Progenitor cell of endocrine pancreas (in vitro differentiated cells): ENCODE measurements around the gene WDFY2. TPM values are rescaled to one million over a fixed set of nuclear protein-coding genes. Genes with fewer than 3 reads are reported as not detected.
A peak's percentile ranks its signal among the peaks of the same experiment; 100 is the strongest.
"Not testable (repeated sequence)": the region's sequence is repeated elsewhere in the genome, so short reads cannot be mapped to it uniquely, and the experiment has no call there.

Source experiments
- DNase-seq: peaks from one replicate; pipeline ENCODE4 v3.0.0; 2021; ENCODE audit warnings: low spot score; ENCODE audit not compliant: unreplicated experiment
- H3K27ac Mint-ChIP-seq: 2 replicates; pipeline ENCODE4 v1.8.0; 2021; ENCODE audit warnings: mild to moderate bottlenecking, moderate library complexity, mixed read lengths
- H3K27me3 Mint-ChIP-seq: 2 replicates; pipeline ENCODE4 v1.8.0; 2021; ENCODE audit warnings: mixed read lengths
- H3K36me3 Mint-ChIP-seq: 2 replicates; pipeline ENCODE4 v1.8.0; 2022; ENCODE audit warnings: mixed read lengths; ENCODE audit not compliant: insufficient read depth
- H3K4me1 Mint-ChIP-seq: 2 replicates; pipeline ENCODE4 v1.8.0; 2021; ENCODE audit warnings: low read depth, mixed read lengths
- H3K4me3 Mint-ChIP-seq: 2 replicates; pipeline ENCODE4 v1.8.0; 2021; ENCODE audit warnings: low read depth, mild to moderate bottlenecking, moderate library complexity, mixed read lengths
- H3K9me3 Mint-ChIP-seq: 2 replicates; pipeline ENCODE4 v1.8.0; 2021; ENCODE audit warnings: low read depth, mixed read lengths
- CTCF ChIP-seq: fragments of 200-600 bp; sonication (generic); IDR thresholded peaks from one replicate; pipeline ENCODE4 v1.5.0; 2021; ENCODE audit warnings: antibody characterized with exemption, mild to moderate bottlenecking; ENCODE audit not compliant: unreplicated experiment
- total RNA-seq: library from RNA; stranded (reverse); gene quantifications from 2 replicates; pipeline ENCODE4 v1.2.1, GENCODE V29; 2021

Gene WDFY2
- total RNA-seq, 1 donor from 2014 or later, result 17.2 TPM

DNA sequence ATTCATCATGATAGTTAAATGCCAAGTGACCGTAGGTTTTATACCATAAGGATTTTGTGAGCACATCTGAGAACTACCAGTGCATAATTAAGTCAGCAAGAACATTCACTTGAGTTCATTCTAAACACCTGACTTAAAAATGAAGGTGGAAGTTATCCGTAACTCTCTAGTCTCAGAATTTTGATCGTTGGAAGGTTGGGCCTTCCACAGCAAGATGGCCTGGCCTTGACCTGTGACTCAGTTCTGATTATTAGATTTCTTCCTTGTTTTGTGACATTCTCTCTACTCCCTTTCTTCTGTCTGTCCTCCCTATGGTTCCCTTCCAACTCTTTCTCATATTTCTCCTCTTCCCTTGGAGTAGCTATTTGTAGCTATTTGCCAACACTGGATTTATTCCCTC lies 20.0 kb upstream of the WDFY2 start:
- TF ChIP-seq CTCF, result no peak
- Mint-ChIP-seq H3K27ac (no peak overlapping the region), H3K27me3 (peaks cover 6% of the 10 kb centered on the region), H3K4me3 (no peak overlapping the region), H3K9me3 (peaks cover 7% of the 10 kb centered on the region), H3K4me1 (no peaks in the 10 kb centered on the region), H3K36me3 (no peaks in the 10 kb centered on the region)
- no peak for DNase-seq

DNA sequence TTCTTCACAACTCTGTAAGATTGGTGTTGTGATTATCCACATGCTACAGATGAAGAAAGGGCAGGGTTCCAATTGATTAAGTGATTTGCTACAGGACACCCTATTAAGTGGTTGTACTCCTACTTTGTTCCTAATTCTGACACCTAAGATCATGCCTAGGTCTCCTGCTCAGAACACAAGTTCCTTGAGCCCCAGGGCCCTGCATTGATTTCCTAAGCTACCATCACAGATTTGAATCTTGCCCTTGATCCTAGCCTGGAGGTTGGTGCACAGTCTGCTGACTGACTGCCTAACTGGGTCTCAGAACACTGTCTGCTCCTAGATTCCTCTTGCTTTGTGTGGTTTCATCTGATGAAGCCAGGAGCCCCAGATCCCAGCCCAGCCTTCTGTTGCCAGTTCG lies 19.6 kb upstream of the WDFY2 start:
- Mint-ChIP-seq H3K9me3 (peaks cover 7% of the 10 kb centered on the region), H3K4me1 (no peaks in the 10 kb centered on the region)
- no peak for TF ChIP-seq CTCF

DNA sequence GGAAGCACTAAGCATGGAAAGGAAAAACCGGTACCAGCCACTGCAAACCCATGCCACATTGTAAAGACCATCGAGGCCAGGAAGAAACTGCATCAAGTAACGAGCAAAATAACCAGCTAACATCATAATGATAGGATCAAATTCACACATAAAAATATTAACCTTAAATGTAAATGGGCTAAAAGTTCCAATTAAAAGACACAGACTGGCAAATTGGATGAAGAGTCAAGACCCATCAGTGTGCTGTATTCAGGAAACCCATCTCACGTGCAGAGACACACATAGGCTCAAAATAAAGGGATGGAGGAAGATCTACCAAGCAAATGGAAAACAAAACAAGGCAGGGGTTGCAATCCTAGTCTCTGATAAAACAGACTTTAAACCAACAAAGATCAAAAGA lies 15.3 kb upstream of the WDFY2 start:
- H3K36me3 Mint-ChIP-seq, H3K27ac Mint-ChIP-seq, DNase-seq, H3K9me3 Mint-ChIP-seq, H3K4me3 Mint-ChIP-seq, H3K27me3 Mint-ChIP-seq, H3K4me1 Mint-ChIP-seq: not testable (repeated sequence)

More for the DNA sequence above, 19.6 kb upstream of the WDFY2 start:
- Mint-ChIP-seq H3K36me3 (no peaks in the 10 kb centered on the region), H3K27me3 (peaks cover 6% of the 10 kb centered on the region), H3K4me3 (no peak overlapping the region), H3K27ac (no peak overlapping the region)
- no peak for DNase-seq

DNA sequence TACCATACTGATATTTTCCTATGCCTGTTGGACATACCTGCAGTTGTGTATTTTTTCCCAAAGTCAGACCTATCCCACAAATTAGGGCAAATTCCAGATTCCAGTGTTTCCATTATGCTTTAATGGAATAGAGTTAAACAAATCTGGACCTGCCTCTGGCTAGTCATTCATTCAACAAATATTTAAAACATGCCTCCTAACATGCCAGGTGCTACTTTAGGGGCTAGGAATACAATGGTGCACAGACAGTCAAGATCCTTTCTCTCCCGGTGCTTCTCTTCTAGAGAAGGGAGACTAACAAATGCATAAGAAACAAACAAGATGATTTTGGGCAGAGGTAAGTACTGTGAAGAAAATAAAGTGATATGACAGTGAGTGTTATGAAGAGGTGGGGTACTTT lies 7.5 kb upstream of the WDFY2 start:
- no peaks in the 10 kb centered on the region for H3K9me3 Mint-ChIP-seq
- TF ChIP-seq CTCF, result no peak
- peaks cover 7% of the 10 kb centered on the region for H3K4me1 Mint-ChIP-seq
- no peaks in the 10 kb centered on the region for H3K36me3 Mint-ChIP-seq
- no peak for DNase-seq
- no peak overlapping the region for H3K4me3 Mint-ChIP-seq
- H3K27ac Mint-ChIP-seq, result peak overlapping the region; percentile 22
- peaks cover 12% of the 10 kb centered on the region for H3K27me3 Mint-ChIP-seq

DNA sequence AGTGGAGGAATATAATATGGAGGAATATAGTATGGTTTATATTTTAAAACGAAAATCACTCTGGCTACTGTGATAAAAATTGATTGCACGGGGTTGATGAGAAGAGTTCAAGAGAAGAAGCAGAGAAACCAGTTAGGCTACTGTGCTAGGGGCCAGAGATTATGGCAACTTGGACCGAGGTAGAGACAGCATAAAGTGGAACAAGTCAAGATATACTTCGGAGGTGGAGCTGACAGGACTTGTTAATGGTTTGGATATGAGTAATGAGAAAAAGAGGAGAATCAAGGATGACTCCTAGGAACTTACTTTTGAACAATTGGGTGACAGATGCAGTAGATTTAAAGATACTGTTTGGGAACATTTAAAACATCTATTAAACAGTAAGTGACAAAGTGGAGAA lies 6.6 kb upstream of the WDFY2 start:
- Mint-ChIP-seq H3K9me3 (no peaks in the 10 kb centered on the region), H3K36me3 (no peaks in the 10 kb centered on the region), H3K4me3 (no peak overlapping the region), H3K4me1 (peaks cover 7% of the 10 kb centered on the region), H3K27ac (no peak overlapping the region), H3K27me3 (peaks cover 12% of the 10 kb centered on the region)
- DNase-seq, result no peak
- no peak for TF ChIP-seq CTCF

- Mint-ChIP-seq H3K4me1 (peaks cover 11% of the 10 kb centered on the region), H3K36me3 (no peaks in the 10 kb centered on the region), H3K27me3 (peaks cover 12% of the 10 kb centered on the region), H3K27ac (no peak overlapping the region), H3K4me3 (no peak overlapping the region), H3K9me3 (no peaks in the 10 kb centered on the region)
- no peak for TF ChIP-seq CTCF
- DNase-seq, result no peak
Observed at GRCh38 chr13:51579676-51580075, 4.6 kb upstream of the WDFY2 start.
